ENCODE results near the gene ARRDC2. TPM values are rescaled to one million over a fixed set of nuclear protein-coding genes. Genes with fewer than 3 reads are reported as not detected.

ARRDC2 gene
- total RNA-seq, 4 donors from 2014 or later: 18.7 to 77.9 (median 43.1) TPM

GRCh38 chr19:18008814-18009213 is 844 bp downstream of the ARRDC2 start:
- intact Hi-C loops (cut with DNase I; ENCODE audit: low total_unique reads): loop anchor here (5.0 kb wide), 1 partner anchor 48 kb away; no protein-coding TSS in a partner anchor
- TF ChIP-seq, protein P1, sequence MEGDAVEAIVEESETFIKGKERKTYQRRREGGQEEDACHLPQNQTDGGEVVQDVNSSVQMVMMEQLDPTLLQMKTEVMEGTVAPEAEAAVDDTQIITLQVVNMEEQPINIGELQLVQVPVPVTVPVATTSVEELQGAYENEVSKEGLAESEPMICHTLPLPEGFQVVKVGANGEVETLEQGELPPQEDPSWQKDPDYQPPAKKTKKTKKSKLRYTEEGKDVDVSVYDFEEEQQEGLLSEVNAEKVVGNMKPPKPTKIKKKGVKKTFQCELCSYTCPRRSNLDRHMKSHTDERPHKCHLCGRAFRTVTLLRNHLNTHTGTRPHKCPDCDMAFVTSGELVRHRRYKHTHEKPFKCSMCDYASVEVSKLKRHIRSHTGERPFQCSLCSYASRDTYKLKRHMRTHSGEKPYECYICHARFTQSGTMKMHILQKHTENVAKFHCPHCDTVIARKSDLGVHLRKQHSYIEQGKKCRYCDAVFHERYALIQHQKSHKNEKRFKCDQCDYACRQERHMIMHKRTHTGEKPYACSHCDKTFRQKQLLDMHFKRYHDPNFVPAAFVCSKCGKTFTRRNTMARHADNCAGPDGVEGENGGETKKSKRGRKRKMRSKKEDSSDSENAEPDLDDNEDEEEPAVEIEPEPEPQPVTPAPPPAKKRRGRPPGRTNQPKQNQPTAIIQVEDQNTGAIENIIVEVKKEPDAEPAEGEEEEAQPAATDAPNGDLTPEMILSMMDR (IDR thresholded peaks at IDR 0.05): no peak
- TF ChIP-seq POLR2A (IDR thresholded peaks at IDR 0.05): no peak
- Histone ChIP-seq H3K9me3 (no peaks in the 10 kb centered on the region), H3K27ac (peak overlapping the region; percentile 80 to 81), H3K4me1 (peaks cover 0 to 5% of the 10 kb centered on the region in 2 donors), H3K4me3 (peak overlapping the region; percentile 43 to 51), H3K27me3 (no peaks in the 10 kb centered on the region), H3K36me3 (no peaks in the 10 kb centered on the region)
- DNase-seq: no peak

DNA sequence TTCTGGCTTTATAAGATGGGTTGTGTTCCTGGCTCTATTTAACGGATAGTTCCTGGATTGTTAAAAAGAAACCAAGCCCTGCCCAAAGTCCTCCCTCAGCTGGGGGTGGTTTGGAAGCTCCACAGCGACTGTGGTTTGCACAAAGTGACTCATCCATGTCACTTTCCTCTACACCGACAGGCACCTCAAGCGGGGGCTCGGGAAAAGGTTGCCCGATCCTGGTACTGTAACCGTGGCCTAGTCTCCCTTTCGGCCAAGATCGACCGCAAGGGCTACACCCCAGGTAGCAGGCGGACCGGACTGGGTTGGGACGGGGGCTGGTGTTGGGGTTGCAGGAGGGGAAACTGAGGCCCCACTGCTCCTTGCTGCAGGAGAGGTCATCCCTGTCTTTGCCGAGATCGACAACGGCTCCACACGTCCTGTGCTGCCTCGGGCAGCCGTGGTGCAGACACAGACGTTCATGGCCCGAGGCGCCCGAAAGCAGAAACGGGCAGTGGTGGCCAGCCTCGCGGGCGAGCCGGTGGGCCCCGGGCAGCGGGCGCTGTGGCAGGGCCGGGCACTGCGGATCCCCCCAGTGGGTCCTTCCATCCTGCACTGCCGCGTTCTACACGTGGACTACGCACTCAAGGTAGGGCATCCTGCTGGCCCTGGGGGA is 1.6 kb downstream of the ARRDC2 start:
- no peak for TF ChIP-seq POLR2A (IDR thresholded peaks at IDR 0.05)
- TF ChIP-seq, protein P1 (IDR thresholded peaks at IDR 0.05): no peak
- peak overlapping the region in 1 of 2 donors; percentile 0 for H3K27ac ChIP-seq
- H3K9me3 ChIP-seq: no peaks in the 10 kb centered on the region
- H3K4me3 ChIP-seq: no peak overlapping the region
- H3K27me3 ChIP-seq: no peaks in the 10 kb centered on the region
- intact Hi-C loops (cut with DNase I; ENCODE audit: low total_unique reads): loop anchor here (5.0 kb wide), 1 partner anchor 48 kb away; no protein-coding TSS in a partner anchor
- no peaks in the 10 kb centered on the region for H3K36me3 ChIP-seq
- H3K4me1 ChIP-seq: peaks cover 0 to 5% of the 10 kb centered on the region in 2 donors
- no peak for DNase-seq

GRCh38 chr19:18010149-18010548 is 2.2 kb downstream of the ARRDC2 start:
- Histone ChIP-seq H3K4me1 (peaks cover 0 to 5% of the 10 kb centered on the region in 2 donors), H3K36me3 (no peaks in the 10 kb centered on the region), H3K27me3 (no peaks in the 10 kb centered on the region), H3K4me3 (no peak overlapping the region), H3K27ac (peak overlapping the region in 1 of 2 donors; percentile 0), H3K9me3 (no peaks in the 10 kb centered on the region)
- TF ChIP-seq POLR2A (IDR thresholded peaks at IDR 0.05): no peak
- TF ChIP-seq, protein P1 (IDR thresholded peaks at IDR 0.05): no peak
- intact Hi-C loops (cut with DNase I; ENCODE audit: low total_unique reads): no loop called here
- no peak for DNase-seq

DNA sequence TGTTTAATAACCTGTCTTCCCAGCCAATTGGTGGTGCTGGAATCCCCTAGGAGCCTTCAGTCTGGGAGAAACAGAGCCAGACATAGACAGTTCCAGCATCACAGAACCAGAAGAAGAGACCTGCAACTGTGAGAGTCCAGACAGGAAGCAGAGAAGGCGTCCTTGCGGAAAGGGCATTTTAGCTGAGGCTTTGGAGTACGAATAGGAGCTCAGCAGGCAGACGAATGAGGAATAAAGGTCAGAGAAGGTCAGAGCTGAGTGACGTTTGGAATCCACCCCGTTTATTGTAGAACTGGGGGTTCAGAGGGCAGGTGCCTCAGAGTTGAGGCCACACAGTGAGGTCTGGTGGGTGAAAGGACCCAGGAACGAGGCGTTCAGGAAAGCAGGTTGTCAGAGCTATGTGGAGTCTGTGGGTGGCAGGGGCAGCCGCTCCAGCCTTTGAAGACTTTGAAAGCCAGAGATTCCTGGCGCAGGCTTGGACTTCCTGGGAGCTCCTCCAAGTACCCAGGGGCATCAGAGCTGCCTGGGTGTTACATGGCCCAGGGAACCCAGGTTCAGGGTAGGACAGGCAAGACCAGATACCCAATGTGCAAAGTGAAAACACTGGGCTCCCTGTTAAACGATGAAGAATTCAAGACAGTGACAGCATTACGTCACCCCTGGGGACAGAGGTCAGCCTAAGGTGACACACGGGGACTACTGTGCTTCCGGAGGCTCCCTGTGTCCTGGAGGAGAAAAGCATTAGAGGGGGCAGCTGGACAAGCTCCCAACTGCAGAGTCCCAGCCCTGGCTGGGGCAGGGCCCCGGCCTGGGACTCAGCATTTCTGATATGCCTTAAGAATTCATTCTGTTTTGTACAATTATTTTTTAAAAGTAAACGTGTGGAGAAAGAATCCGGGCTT is 5.5 kb downstream of the ARRDC2 start:
- Histone ChIP-seq H3K36me3 (no peaks in the 10 kb centered on the region), H3K27me3 (no peaks in the 10 kb centered on the region), H3K4me3 (no peak overlapping the region), H3K4me1 (peaks cover 0 to 2% of the 10 kb centered on the region in 2 donors), H3K27ac (no peak overlapping the region), H3K9me3 (no peaks in the 10 kb centered on the region)
- TF ChIP-seq, protein P1 (IDR thresholded peaks at IDR 0.05): no peak
- no peak for TF ChIP-seq POLR2A (IDR thresholded peaks at IDR 0.05)
- DNase-seq: no peak
- intact Hi-C loops (cut with DNase I; ENCODE audit: low total_unique reads): no loop called here

- DNase-seq: no peak
- intact Hi-C loops (cut with DNase I; ENCODE audit: low total_unique reads): no loop called here
- Histone ChIP-seq H3K27me3 (no peaks in the 10 kb centered on the region), H3K4me3 (no peak overlapping the region), H3K9me3 (no peaks in the 10 kb centered on the region), H3K27ac (peak overlapping the region in 1 of 2 donors; percentile 27), H3K36me3 (no peaks in the 10 kb centered on the region), H3K4me1 (no peaks in the 10 kb centered on the region)
- TF ChIP-seq, protein P1 (IDR thresholded peaks at IDR 0.05): no peak
- no peak for TF ChIP-seq POLR2A (IDR thresholded peaks at IDR 0.05)
Observed at GRCh38 chr19:18014197-18014596, 6.2 kb downstream of the ARRDC2 start.
